Liver (tissue), 9 donors: ENCODE measurements around the gene RSPH4A. TPM values are rescaled to one million over a fixed set of nuclear protein-coding genes. Genes with fewer than 3 reads are reported as not detected.

Experiments used
- DNase-seq: peaks from one replicate; pipeline ENCODE4 v3.0.0-alpha.2; 2017; ENCODE audit warnings: low spot score
- H3K27ac ChIP-seq, 2 donors: one replicate each; pipeline ENCODE4 v1.7.0; 2013; ENCODE audit warnings: inconsistent platforms in 2 of 2, low read length in 2 of 2, control low read depth in 1 of 2, low read depth in 1 of 2, mild to moderate bottlenecking in 1 of 2
- H3K27me3 ChIP-seq, 4 donors: one replicate each; pipeline versions ENCODE4 v1.6.1 to v1.7.0; 2013; ENCODE audit warnings: low read length in 3 of 4, inconsistent platforms in 1 of 4, mild to moderate bottlenecking in 1 of 4, moderate library complexity in 1 of 4; ENCODE audit not compliant: control insufficient read depth in 4 of 4, insufficient read depth in 4 of 4
- H3K36me3 ChIP-seq, 4 donors: one replicate each; pipeline versions ENCODE4 v1.6.1 to v1.7.0; 2013; ENCODE audit warnings: low read length in 3 of 4, mild to moderate bottlenecking in 3 of 4, low read depth in 1 of 4, moderate library complexity in 1 of 4; ENCODE audit not compliant: control insufficient read depth in 4 of 4, insufficient read depth in 3 of 4
- H3K4me1 ChIP-seq, 4 donors: one replicate each; pipeline versions ENCODE4 v1.6.1 to v1.7.0; 2013; ENCODE audit warnings: low read length in 3 of 4, mild to moderate bottlenecking in 3 of 4, moderate library complexity in 1 of 4; ENCODE audit not compliant: control insufficient read depth in 4 of 4, insufficient read depth in 4 of 4
- H3K4me3 ChIP-seq, 3 donors: one replicate each; pipeline versions ENCODE4 v1.6.1 to v1.7.0; 2013; ENCODE audit warnings: low read length in 3 of 3, control low read depth in 1 of 3, low read depth in 1 of 3, mild to moderate bottlenecking in 1 of 3
- H3K9ac ChIP-seq, 2 donors: one replicate each; pipeline ENCODE4 v1.7.0; 2013; ENCODE audit warnings: low read length in 2 of 2, mild to moderate bottlenecking in 2 of 2, moderate library complexity in 2 of 2, control low read depth in 1 of 2, low read depth in 1 of 2
- H3K9me3 ChIP-seq, 4 donors: one replicate each; pipeline versions ENCODE4 v1.6.1 to v1.7.0; 2013; ENCODE audit warnings: low read length in 3 of 4; ENCODE audit not compliant: control insufficient read depth in 4 of 4
- FOXA1 ChIP-seq: IDR thresholded peaks from 2 replicates; pipeline ENCODE4 v1.6.1; 2016; ENCODE audit warnings: antibody characterized with exemption
- FOXA2 ChIP-seq: IDR thresholded peaks from 2 replicates; pipeline ENCODE4 v1.6.1; 2016; ENCODE audit warnings: antibody characterized with exemption
- GABPA ChIP-seq, 2 donors: IDR thresholded peaks in 1 of 2; conservative IDR thresholded peaks in 1 of 2; 2 replicates each; pipeline ENCODE4 v1.6.1; 2016; ENCODE audit warnings: antibody characterized with exemption in 2 of 2, mild to moderate bottlenecking in 1 of 2, moderate library complexity in 1 of 2
- HNF4G ChIP-seq: IDR thresholded peaks from 2 replicates; pipeline ENCODE4 v1.6.1; 2016; ENCODE audit warnings: antibody characterized with exemption
- JUND ChIP-seq, 2 donors: IDR thresholded peaks; 2 replicates each; pipeline ENCODE4 v1.6.1; 2016; ENCODE audit warnings: antibody characterized with exemption in 2 of 2
- NR2F2 ChIP-seq: IDR thresholded peaks from 2 replicates; pipeline ENCODE4 v1.6.1; 2016; ENCODE audit warnings: antibody characterized with exemption
- RAD21 ChIP-seq, 2 donors: IDR thresholded peaks; 2 replicates each; pipeline ENCODE4 v1.6.1; 2016; ENCODE audit warnings: antibody characterized with exemption in 2 of 2, mild to moderate bottlenecking in 2 of 2
- RXRA ChIP-seq, 2 donors: IDR thresholded peaks; 2 replicates each; pipeline ENCODE4 v1.6.1; 2017 to 2018; ENCODE audit warnings: antibody characterized with exemption in 2 of 2, mild to moderate bottlenecking in 1 of 2
- SP1 ChIP-seq: IDR thresholded peaks from 2 replicates; pipeline ENCODE4 v1.6.1; 2018; ENCODE audit warnings: antibody characterized with exemption, mild to moderate bottlenecking
- TAF1 ChIP-seq: conservative IDR thresholded peaks from 2 replicates; pipeline ENCODE4 v1.6.1; 2016; ENCODE audit warnings: antibody characterized with exemption, mild to moderate bottlenecking
- YY1 ChIP-seq: IDR thresholded peaks from 2 replicates; pipeline ENCODE4 v1.6.1; 2016; ENCODE audit warnings: antibody characterized with exemption, mild to moderate bottlenecking
- ZBTB33 ChIP-seq: IDR thresholded peaks from 2 replicates; pipeline ENCODE4 v1.6.1; 2016; ENCODE audit warnings: antibody characterized with exemption
- WGBS: extraction: QIAGEN DNeasy Blood & Tissue Kit; methylation state at CpG from one replicate; pipeline ENCODE4 v1.1.7; 2013; 5-methylcytosine and 5-hydroxymethylcytosine counted together
- polyA plus RNA-seq, 2 donors: library from polyadenylated mRNA; stranded (reverse) in 1 of 2; unstranded in 1 of 2; fragments of 200-250 nt in 1 of 2; fragments of >200 nt in 1 of 2; fragmentation: Nextera tagmentation in 1 of 2; extraction: Ambion mirVana in 1 of 2; gene quantifications; one replicate each; pipeline versions ENCODE4 v1.2.1 to v1.2.3, GENCODE V29; 2013 to 2015
- total RNA-seq, 2 donors: library from RNA; depleted of rRNA; stranded (reverse); fragments of >200 nt; gene quantifications; one replicate each; pipeline ENCODE4 v1.2.3, GENCODE V29; 2014
- TF ChIP-seq, protein P1 (sequence below): IDR thresholded peaks from 2 replicates; pipeline ENCODE4 v1.6.1; 2016; ENCODE audit warnings: antibody characterized with exemption
- TF ChIP-seq, protein P2 (sequence below): IDR thresholded peaks from 2 replicates; pipeline ENCODE4 v1.6.1; 2016; ENCODE audit warnings: antibody characterized with exemption
- TF ChIP-seq, protein P3 (sequence below): fragments of 150-350 bp; IDR thresholded peaks from 2 replicates; pipeline ENCODE4 v1.5.1; 2017; ENCODE audit warnings: improper control_type of control experiment, low read depth, low read length; ENCODE audit not compliant: missing input control
- TF ChIP-seq, protein P4 (sequence below): IDR thresholded peaks from 2 replicates; pipeline ENCODE4 v1.6.1; 2016; ENCODE audit warnings: antibody characterized with exemption, mild to moderate bottlenecking
- donor health status: healthy.
- donor health status: healthy.
- donor health status: healthy.
- donor health status: healthy.
- donor health status: healthy.

Gene RSPH4A
- total and polyA plus RNA-seq, 4 donors, result 0.06 to 0.50 (median 0.10) TPM; not detected in 1

DNA sequence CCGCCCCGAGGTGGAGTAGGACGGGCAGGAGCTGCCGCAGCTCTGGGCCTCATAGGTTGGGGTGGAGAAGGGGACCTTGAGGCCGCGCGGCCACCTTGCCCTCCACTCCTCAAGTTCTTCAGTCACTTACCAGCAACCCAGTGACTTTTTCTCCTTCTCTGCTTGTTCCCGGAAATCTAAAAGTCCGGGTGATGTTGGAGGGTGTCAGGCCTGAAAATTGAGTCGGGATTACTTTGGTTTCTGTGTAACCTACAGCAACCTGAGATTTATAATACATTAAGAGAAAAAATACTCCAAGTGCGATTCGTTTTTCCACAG lies 44.6 kb upstream of the RSPH4A start:
- peak overlapping the region; percentile 96 to 98 for H3K9ac ChIP-seq
- no peaks in the 10 kb centered on the region for H3K9me3 ChIP-seq
- 0% methylated on average over 12 of the region's 12 CpGs for WGBS
- H3K27ac ChIP-seq, result peak overlapping the region; percentile 83 to 87
- H3K4me3 ChIP-seq, result peak overlapping the region; percentile 72 to 99 (median 96)
- peaks cover 0 to 19% (median 16%) of the 10 kb centered on the region in 4 donors for H3K4me1 ChIP-seq
- TF ChIP-seq RAD21 (IDR thresholded peaks at IDR 0.05) (no peak), FOXA2 (no peak), RXRA (IDR thresholded peaks at IDR 0.05) (no peak), NR2F2 (no peak), TAF1 (no peak), ZBTB33 (no peak)
- TF ChIP-seq, protein P1, sequence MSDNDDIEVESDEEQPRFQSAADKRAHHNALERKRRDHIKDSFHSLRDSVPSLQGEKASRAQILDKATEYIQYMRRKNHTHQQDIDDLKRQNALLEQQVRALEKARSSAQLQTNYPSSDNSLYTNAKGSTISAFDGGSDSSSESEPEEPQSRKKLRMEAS, result no peak
- TF ChIP-seq, protein P2, sequence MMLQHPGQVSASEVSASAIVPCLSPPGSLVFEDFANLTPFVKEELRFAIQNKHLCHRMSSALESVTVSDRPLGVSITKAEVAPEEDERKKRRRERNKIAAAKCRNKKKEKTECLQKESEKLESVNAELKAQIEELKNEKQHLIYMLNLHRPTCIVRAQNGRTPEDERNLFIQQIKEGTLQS, result no peak
- DNase-seq, result no peak
- no peaks in the 10 kb centered on the region for H3K27me3 ChIP-seq
- H3K36me3 ChIP-seq, result peaks cover 0 to 2% (median under 1%) of the 10 kb centered on the region in 4 donors

GRCh38 chr6:116572162-116572561 lies 44.1 kb upstream of the RSPH4A start:
- TF ChIP-seq RXRA (IDR thresholded peaks at IDR 0.05) (peak; percentile 12 to 13), HNF4G (no peak)
- H3K4me1 ChIP-seq, result peaks cover 0 to 22% (median 16%) of the 10 kb centered on the region in 4 donors
- H3K36me3 ChIP-seq, result peaks cover 0 to 2% (median under 1%) of the 10 kb centered on the region in 4 donors
- peak overlapping the region; percentile 83 to 87 for H3K27ac ChIP-seq
- H3K4me3 ChIP-seq, result peak overlapping the region; percentile 72 to 99 (median 96)
- peak overlapping the region; percentile 96 to 98 for H3K9ac ChIP-seq
- WGBS, result 2% methylated on average over 7 of the region's 7 CpGs
- H3K9me3 ChIP-seq, result no peaks in the 10 kb centered on the region
- no peak for DNase-seq
- no peaks in the 10 kb centered on the region for H3K27me3 ChIP-seq

GRCh38 chr6:116575227-116575626 lies 41.1 kb upstream of the RSPH4A start:
- Histone ChIP-seq H3K27me3 (no peaks in the 10 kb centered on the region), H3K36me3 (peaks cover 0 to 2% (median 1%) of the 10 kb centered on the region in 4 donors), H3K27ac (no peak overlapping the region), H3K9me3 (no peaks in the 10 kb centered on the region), H3K4me1 (peaks cover 3 to 24% (median 14%) of the 10 kb centered on the region in 4 donors), H3K9ac (no peak overlapping the region), H3K4me3 (no peak overlapping the region)
- TF ChIP-seq ZBTB33, result no peak
- TF ChIP-seq, protein P3, sequence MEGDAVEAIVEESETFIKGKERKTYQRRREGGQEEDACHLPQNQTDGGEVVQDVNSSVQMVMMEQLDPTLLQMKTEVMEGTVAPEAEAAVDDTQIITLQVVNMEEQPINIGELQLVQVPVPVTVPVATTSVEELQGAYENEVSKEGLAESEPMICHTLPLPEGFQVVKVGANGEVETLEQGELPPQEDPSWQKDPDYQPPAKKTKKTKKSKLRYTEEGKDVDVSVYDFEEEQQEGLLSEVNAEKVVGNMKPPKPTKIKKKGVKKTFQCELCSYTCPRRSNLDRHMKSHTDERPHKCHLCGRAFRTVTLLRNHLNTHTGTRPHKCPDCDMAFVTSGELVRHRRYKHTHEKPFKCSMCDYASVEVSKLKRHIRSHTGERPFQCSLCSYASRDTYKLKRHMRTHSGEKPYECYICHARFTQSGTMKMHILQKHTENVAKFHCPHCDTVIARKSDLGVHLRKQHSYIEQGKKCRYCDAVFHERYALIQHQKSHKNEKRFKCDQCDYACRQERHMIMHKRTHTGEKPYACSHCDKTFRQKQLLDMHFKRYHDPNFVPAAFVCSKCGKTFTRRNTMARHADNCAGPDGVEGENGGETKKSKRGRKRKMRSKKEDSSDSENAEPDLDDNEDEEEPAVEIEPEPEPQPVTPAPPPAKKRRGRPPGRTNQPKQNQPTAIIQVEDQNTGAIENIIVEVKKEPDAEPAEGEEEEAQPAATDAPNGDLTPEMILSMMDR, result no peak
- no peak for TF ChIP-seq FOXA1
- TF ChIP-seq SP1, result no peak
- TF ChIP-seq RXRA (IDR thresholded peaks at IDR 0.05), result no peak
- no peak for TF ChIP-seq NR2F2
- no peak for TF ChIP-seq HNF4G
- TF ChIP-seq FOXA2, result no peak
- no peak for TF ChIP-seq TAF1
- TF ChIP-seq JUND (IDR thresholded peaks at IDR 0.05), result no peak
- TF ChIP-seq YY1, result no peak
- TF ChIP-seq, protein P1, result no peak
- TF ChIP-seq, protein P4, sequence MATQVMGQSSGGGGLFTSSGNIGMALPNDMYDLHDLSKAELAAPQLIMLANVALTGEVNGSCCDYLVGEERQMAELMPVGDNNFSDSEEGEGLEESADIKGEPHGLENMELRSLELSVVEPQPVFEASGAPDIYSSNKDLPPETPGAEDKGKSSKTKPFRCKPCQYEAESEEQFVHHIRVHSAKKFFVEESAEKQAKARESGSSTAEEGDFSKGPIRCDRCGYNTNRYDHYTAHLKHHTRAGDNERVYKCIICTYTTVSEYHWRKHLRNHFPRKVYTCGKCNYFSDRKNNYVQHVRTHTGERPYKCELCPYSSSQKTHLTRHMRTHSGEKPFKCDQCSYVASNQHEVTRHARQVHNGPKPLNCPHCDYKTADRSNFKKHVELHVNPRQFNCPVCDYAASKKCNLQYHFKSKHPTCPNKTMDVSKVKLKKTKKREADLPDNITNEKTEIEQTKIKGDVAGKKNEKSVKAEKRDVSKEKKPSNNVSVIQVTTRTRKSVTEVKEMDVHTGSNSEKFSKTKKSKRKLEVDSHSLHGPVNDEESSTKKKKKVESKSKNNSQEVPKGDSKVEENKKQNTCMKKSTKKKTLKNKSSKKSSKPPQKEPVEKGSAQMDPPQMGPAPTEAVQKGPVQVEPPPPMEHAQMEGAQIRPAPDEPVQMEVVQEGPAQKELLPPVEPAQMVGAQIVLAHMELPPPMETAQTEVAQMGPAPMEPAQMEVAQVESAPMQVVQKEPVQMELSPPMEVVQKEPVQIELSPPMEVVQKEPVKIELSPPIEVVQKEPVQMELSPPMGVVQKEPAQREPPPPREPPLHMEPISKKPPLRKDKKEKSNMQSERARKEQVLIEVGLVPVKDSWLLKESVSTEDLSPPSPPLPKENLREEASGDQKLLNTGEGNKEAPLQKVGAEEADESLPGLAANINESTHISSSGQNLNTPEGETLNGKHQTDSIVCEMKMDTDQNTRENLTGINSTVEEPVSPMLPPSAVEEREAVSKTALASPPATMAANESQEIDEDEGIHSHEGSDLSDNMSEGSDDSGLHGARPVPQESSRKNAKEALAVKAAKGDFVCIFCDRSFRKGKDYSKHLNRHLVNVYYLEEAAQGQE, result no peak
- TF ChIP-seq, protein P2, result no peak
- TF ChIP-seq RAD21 (IDR thresholded peaks at IDR 0.05), result no peak
- TF ChIP-seq GABPA (IDR thresholded peaks at IDR 0.05 in 1 of 2, conservative IDR thresholded peaks at IDR 0.05 in 1 of 2), result no peak
- WGBS, result 98% methylated on average over 2 of the region's 2 CpGs
- no peak for DNase-seq
